Activated effector memory CD4-positive, alpha-beta T cell treated with anti-CD3 and anti-CD28 coated beads, Interleukin-2, amount 50 U/mL, for 16 hours (primary cell): ENCODE measurements around the gene WDR54.

Experiments
- DNase-seq: peaks from one replicate; pipeline ENCODE4 v3.0.0-alpha.2; 2020

WDR54 gene, protein sequence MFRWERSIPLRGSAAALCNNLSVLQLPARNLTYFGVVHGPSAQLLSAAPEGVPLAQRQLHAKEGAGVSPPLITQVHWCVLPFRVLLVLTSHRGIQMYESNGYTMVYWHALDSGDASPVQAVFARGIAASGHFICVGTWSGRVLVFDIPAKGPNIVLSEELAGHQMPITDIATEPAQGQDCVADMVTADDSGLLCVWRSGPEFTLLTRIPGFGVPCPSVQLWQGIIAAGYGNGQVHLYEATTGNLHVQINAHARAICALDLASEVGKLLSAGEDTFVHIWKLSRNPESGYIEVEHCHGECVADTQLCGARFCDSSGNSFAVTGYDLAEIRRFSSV

DNA sequence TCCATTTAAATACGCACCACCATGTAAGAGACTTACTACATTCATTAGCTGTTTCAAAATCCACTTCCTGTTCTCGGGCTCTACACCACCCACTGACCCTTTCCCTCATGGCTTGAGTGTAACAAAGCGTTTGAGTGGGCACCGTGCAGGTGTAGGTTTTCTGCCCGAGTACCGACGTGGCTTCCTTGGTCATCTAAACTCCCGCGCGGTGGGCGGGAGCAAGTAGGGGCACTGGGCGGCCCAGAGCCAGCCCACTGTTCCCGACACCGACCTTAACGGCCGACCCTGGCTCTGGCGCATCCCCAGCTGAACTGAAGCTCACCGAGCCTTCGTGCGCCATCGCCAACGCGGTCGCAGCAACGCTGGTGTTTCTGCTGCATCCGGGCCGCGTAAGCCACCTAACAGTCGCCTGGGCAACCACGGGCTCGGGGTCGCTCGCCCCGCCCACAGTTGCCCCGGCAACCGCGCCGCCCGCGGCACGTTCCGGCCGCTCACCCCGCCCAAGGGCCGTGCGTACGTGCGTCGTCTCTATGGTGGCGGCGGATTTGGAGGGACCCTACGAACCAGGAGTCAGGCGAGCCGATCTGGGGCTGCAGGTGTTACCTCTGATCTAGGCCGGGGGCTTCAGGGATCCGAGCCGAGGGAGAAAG is at the start of gene WDR54, which contains the start of gene C2orf81:
Gene WDR54, plus strand, starts transcription at position 510 of the 650 bp plus-strand sequence. CDS start 424 bp downstream, outside the sequence.
Gene C2orf81, minus strand, starts transcription at position 399 of the 650 bp plus-strand sequence. Its CDS starts 59 bp downstream, at position 340.
- peak; percentile 97 for DNase-seq

DNA sequence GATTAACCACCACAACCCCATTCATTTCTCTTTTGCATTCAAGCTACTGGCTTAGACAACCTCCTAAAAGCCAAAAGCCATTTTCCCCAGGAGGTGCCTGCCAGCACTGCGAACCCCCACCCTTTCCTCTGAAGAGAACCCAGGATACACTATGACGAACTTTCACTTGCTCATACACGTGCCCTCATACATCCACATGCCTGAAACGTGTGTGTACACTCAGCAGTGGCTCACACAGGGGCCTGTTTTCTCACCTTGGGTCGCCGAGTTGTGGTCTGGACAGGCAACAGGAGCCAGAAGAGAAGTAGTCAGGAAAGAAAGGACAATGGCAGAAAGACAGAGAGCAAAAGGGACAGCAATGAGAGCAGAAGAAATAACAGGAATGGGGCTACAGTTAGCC is 48.9 kb upstream of the WDR54 start:
- DNase-seq, result no peak

DNA sequence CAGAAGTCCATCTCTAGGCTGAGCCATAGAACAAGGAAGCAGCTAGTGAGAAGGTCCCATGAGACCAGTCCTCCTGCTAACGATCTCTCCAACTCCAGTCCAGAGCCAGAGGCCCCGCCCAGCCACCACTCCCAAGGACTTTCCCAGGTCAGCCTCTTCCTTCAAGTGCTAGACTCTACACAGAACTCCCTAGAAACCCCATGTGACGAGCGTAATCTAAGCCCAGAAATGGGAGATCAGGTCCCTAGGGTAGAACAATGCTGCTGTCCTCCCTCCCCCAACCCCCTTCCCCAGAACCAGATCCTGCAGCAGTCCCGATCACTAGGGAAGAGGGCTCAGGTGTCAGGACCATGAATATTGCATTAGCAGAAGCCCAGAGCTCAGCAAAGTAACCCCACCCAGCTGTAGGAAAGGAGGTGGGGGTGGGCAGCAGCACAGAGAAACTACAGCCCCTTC is 48.3 kb upstream of the WDR54 start:
- DNase-seq, result no peak

DNA sequence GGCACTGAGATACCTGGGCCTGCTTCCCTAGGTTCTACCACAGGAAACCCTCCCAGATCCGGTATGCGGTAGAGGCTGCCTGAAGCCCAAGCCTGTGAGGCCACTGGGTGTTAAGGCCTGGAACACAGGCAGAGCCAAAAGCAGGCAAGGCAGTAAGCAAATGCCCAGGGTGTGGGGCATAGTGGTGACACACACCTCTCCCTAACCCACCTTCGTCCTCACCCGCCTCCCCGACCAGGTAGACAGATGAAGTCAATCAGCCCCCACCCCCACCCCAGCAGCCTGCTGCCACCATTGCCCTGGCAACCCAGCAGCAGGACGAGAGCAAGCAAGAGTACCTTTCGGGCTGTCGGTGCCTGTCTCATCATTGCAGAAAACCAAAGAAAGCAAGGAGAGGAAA is 47.5 kb upstream of the WDR54 start:
- DNase-seq, result no peak

DNA sequence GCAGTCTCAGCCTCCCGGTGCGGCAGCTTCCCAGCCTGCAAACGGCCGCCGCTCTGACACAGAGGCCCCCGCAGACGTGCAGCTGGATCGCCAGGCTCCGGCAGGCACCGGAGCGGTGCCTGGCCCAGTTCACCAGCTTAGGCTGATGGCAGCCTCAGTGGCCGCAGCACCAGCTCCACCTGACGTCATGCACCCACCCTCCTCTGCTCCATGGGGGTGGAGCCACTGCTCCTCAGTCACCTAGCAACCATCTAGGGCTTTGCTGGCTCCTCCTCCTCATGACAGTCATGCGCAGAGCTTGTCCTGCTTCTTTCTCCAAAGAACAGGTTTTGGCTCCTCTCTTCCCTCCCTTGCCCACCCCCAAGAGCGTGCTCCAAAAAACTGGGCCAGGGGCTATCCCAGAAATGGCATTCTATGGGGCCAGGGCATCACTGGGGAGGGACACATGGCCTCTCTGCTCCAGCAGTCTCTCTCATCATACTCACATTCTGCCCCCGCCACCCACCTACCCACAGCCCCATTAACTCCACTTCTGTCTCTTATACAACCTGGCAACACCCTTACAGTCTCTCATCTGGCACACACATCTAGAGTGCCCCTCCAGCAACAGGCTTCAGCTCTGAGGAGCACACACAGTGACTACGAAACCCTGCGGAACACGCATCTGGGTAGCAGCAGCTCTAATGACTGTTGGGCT is 46.9 kb upstream of the WDR54 start:
- no peak for DNase-seq

DNA sequence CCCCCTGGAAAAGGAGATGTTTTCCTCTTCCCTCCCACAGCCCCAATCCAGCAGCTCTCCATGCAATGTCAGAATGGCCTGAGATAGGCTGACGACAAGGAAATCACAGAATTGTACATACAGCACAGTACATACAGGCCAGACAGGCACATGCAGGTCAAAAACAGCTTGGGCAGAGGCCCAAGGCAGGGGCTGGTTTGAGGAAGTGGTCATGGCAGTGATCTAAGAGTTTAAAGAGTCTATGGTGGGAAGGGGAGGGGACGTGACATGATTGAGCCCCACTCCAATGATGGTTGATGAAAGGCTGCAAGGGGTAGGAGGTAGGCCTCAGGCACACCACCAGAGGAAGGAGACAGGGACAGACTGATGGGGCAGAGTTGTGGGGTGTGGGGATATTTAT is 45.7 kb upstream of the WDR54 start:
- no peak for DNase-seq

DNA sequence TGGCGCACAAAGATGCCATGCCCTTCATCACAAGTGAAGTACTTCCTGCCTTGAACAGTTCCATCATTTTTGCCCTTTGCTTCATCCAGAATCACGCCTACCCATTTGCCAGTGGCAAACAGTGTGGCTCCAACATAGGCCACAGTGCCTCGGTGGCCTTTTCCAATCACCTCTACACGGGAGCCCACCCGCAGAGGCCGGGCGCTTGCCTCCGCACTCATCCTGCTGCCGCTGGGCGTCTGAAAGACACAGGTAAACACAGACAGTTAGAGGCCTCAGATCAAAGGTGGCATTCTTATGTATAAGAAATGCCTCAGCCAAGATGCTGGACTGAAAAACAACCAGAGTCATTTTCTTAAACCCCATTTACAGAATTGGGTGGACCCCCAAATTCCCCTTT is 43.5 kb upstream of the WDR54 start:
- no peak for DNase-seq

DNA sequence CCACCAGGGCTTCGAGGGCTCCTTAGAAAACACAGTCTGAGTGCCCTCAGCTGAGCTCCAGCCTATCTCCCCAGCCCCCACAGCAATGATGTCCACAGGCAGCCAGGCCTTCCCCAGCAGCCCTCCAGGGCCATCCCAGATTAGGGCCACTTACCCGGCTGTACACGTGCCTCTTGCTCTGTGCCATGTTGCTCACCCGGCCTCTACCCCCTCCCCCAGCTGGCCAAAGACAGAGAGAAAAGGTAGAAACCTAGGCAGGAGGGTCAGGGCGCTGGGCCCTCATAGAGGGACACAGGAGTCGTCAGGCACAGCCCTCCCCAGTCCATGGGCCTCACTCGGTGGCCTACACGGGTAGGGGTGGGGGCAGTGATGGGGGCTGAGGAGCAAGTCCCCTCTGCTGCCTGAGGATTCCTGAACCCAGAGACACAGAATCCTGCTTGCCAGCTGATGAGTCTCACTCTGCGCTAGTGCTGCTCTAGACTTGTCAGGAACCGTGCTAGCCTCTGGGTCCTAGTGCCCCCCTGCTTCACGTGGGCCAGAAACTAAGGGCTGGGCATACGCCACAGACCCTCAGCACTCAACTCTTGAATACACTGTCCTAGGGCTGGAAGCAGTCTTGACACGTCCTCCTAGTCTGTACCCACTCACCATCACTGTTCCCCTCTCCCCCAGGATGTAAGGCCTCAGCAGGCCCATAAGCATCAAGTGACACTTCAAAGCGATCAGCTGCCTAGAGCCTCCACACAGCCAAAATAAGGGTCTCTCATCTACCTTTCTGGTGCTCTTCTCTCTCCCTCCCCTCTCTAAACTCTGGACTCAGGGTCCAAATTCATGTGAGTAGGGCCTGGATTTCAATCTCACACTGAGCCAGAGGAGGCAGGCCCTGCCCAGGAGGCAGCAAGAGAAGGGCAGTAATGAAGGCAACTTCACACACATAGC is 41.4 kb upstream of the WDR54 start, which contains the start of gene DCTN1:
Gene DCTN1, minus strand, starts transcription at position 461 of the 939 bp plus-strand sequence. Its CDS starts 274 bp downstream, at position 187.
- DNase-seq, result no peak

DNA sequence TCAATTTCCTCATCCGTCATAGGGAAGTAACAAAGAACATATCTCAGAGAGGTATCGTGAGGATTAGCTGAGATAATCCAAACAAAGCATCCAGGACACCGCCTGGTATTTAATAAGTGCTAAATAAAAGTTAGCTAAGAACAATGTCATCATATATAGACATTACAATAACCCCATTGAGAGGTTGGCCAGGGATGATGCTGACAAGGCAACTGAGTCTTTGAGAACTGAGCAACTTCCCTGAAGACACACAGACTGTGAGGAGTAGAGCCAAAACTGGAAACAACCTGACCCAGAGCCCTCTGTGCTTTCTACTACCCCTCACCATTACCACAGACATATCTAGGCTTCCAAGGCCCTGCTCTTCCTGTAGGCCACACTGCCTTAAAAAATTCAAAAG is 39.8 kb upstream of the WDR54 start:
- DNase-seq, result no peak

DNA sequence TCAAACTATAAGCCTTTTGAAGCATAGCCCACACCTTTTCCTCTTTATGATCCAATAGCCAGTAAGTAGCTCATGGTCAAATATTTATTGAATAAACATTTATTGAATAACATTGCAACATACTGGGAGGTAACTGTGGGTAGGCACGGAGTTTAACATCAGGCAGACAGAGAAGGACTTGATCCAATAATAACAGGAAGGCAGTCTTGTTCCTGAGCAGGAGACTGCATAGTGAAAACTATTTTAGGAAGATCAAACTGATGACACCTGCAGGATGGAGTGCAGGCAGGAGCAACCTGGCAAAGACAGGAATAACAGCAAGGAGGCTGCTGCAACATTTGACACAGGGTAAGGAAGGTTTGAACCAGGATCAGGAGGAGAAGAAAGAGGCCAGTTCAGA is 38.3 kb upstream of the WDR54 start:
- DNase-seq, result no peak

DNA sequence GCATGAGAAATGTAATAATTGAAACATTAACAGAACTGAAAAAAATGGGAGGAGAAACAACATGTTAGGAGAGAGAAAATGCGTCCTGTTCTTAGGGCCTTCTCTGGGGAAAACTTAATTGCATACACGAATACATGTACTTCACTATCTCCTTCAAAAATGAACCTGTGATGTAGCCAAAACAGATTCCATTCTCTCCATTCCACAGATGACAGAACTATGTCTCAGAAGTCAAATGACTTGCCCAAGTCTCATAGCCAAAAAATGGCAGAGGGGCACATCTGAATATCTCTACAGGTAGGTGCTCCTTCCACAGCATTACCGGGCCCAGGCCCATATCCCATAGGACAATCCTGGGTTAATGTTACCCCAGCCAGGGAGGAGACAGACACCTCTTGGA is 37.5 kb upstream of the WDR54 start:
- no peak for DNase-seq

DNA sequence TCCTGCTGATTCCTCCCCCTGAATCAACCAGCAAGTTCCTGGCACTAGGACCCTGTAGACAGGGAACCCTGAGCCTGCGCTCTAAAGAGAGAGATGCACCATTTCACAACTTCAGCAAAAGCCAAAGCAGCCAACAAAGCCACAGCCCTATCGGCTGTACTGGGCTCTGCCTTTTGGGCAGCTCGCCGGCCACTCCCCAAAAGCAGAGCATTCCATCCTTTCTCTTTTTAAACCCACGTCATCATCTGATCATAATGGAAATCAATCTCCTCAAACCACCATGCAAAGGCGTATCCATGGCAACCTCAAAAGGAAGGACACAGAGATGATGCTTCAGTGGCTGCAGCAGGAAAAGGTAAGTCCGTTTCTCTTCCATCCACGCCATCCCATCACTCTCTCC is 36.1 kb upstream of the WDR54 start:
- no peak for DNase-seq

DNA sequence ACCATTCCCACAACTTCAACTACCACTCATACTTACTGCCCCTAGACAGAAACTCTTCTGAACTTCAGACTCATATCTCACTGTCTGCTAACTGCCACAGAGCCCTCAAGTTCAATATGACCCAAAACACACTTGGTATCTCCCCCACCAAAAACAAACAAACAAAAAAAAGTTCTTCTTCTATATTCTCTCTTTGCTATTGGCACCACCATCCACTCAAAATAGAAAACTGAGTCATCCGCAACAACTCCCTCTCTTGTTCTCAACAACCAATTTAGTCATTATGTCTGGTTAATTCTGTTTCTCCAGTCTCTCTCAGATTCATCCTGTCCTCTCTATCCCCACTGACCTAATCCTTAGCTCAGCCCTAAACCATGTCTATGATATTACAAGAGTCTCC is 34.2 kb upstream of the WDR54 start:
- DNase-seq, result no peak

DNA sequence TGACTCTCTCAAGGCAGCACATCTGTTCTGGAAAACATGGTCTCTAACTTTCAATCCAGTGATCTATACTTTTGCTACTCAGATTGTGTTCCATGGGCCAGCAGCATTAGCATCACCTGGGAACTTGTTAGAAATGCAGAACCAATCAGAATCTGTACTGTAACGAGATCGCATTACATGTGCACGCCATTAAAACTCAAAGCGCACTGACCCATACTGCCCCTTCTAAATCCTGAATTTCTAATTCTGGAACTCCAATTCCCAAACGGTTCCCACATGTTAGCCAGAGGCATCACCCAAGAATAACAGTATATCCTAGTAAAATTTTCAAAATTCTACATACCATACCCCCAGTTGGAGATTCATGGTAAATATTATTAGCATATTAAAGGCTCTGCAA is 30.9 kb upstream of the WDR54 start:
- DNase-seq, result no peak

DNA sequence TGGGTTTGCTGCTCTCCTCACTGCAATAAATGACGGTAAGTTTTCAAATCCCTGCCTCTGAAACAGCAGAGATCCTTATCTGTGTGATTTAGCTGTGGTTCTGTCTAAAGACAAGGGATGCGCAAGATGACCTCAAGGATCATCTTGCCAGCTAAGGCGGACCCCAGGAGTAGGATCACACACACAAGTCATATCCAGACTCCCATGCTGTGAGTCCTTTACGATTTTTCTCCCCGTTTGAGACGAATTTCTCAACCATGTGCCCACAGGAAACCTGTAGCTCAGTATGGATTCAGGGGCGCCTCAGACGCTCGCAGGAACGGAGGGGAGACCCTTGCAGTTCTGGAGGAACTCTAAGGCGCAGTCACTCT is 30.3 kb upstream of the WDR54 start:
- DNase-seq, result no peak

DNA sequence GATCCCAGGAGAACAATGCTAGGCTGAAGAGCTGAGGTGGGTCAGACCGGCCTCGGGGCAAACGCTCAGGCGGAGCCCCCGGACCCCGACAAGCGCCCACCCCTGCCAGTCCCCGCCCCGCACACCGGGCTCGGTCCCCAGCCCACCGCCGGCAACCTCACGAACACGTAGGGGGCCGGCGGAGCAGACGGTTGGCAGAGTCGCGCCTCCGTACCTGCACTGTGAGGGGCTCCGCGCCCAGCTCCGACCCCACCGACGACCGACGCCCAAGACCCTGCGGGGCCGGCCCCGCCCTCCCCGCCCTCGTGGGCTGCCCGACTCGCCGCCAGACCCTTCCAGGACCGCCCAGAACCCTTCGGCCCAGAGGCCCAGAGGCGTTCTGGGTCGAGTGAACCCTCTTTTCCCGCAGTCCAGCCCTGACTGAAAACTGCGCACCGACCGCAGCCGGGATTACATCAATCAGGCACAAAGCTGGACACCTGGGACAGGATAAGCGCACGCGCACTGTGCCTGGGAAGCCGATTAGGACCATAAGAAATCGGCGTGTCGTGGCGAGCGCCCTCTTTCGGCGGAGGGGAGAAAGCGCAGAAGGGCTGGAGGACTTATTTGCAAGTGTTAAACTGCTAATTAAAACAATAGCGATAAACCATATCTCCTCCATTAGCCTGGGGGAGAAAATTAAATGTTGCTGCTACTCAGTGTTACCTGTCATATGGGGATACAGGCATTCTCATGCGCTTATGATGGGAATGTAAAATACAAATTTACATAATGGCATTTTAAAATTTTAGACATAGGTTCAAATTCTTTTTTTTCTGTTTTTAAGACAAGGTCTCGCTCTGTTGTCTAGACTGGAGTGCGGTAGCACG is 29.7 kb upstream of the WDR54 start:
- peak; percentile 98 for DNase-seq

DNA sequence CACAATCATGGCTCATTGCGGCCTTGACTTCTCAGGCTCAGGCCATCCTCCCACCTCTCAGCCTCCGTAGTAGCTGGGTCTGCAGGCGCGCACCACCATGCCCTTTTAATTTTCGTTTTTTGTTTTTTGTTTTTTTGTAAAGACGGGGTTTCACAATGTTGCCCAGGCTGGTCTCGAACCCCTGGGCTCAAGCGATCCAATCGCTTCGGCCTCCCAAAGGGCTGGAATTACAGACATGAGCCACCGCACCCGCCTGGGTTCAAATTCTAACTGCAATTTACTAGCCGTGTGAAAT is 29.1 kb upstream of the WDR54 start:
- DNase-seq, result no peak

DNA sequence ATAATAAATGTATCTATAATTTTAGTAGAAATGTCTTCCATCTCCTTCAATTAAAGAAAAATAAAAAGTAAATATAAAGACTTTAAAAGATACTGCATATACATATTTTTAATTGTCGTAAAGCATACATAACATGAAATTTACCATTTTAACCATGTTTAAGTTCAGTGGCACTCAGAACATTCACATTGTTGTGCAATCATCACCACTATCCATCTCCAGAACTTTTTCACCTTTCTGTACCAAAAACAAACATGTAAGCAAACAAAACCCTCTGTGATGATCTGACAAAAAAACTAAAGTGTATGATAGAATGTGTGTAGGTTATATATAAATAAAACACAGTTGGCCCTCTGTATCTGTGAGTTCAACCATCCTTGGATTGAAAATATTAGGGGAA is 28.0 kb upstream of the WDR54 start:
- DNase-seq, result no peak

DNA sequence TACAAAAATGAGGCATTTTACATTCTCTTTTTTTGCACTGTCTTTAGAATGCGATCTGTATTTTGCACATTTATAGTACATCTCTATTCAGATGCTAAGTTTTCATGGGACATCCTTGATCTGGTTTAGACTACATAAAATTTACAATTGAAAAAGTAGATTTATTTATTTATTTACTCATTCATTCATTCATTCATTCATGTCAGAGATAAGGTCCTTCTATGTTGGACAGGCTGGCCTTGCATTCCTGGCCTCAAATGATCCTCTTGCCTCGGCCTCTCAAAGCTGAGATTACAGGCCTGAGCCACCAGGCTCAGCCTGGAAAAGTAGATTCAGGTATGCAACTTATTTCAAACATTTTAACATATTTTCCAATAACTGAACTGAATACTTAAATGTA is 25.4 kb upstream of the WDR54 start:
- DNase-seq, result no peak

DNA sequence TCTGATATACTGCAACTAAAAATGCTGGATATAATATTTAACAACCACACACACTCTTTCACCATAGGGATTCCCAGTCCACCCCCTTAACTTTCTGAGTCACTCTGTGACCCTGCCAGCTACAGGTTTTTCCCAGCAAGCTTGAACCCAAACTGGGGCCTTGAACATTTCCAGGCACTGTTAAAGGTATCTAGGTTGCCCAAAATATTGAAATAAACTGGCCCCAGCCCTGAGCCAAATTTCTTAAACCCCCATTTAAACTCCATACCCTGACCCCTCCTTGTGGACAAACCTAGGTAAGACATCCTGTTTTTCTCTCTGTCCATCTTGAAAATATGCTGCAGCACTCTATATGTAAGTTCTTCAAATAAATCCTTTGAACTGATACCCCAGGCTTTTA is 21.7 kb upstream of the WDR54 start:
- no peak for DNase-seq

DNA sequence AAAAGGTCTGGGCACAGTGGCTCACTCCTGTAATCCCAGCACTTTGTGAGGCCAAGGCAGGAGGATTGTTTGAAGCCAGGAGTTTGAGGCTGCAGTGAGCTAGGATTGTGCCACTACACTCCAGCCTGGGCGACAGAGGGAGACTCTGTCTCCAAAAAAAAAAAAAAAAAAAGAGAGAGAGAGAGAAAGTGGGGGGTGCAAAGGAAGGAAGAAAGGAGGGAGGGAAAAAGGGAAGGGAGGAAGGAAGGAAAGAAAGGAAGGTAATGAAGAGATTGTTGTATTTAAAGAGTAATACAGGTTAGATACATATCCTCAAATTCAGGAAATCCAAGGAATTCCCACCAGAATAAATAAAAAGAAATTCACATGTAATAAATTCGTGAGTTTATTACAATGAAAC is 19.6 kb upstream of the WDR54 start:
- DNase-seq, result no peak

DNA sequence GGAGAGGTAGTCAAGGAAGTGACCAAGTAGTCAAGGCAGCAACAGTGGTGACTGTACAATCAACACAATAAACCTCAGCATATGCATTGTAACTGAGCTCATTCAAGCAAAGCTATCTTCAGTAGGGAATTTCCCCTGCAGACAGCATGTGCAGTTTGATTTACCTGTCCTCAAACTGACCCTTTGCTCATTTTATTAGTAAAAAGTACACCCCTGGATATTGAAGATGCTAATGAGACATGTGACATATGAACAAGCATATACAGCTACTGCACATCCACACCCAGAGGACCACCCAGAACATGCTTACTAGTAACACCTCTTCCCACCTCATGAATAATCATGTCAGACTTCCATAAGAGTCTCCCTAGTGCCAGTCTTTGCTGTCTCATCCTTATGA is 15.5 kb upstream of the WDR54 start:
- no peak for DNase-seq
